NCI-H774 (cell line): ENCODE measurements around the gene DLG1.

Experiments
- DNase-seq: peaks from one replicate; lab custom pipeline; 2025; lab: John Stamatoyannopoulos, UW

The DLG1 gene

DNA sequence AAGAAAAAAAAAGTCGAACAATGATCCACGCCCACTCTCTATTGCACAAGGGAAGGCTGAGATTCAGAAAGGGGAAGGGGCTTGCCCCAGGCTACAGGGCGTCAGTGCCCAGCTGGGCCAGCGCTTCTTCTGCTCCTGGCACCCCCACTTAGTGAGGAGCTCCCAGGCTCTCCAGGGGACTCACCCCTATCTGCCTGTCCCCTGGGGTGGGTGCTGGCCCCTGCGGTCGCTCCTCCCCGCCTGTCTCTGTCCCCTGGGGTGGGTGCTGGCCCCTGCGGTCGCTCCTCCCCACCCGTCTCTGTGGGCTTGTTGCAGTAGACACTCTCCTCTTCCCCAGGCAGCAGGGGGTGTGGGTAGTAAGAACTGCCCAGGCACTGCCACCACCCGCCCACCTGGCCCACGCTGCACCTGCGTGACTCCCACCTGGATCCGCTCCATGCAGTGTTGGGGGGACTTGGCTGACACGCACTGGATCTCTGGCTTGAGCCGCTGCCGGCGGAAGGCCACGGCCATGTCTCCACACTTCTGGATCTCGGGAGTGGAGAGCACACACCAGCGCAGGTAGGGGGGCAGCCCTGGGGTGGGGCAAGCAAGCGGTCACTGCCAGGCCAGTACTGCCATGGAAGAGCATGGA lies 283.4 kb downstream of the DLG1 start:
- DNase-seq, result no peak

DNA sequence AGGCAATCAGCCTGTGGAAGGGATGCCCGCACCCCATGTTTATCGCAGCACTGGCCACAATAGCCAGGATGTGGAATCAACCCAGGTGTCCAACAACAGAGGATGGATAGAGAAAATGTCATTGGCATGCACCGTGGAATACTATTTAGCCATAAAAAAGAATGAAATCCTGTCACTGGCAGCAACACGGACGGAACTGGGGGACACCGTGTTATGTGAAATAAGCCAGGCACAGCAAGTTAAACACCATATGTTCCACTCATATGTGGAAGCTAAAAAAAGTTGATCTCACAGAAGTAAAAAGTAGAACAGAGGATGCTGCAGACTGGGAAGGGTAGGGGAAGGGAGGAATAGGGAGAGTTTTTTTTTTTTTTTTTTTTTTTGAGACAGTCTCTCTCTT lies 284.4 kb downstream of the DLG1 start:
- no peak for DNase-seq

- no peak for DNase-seq
Measured at GRCh38 chr3:197012540-197012883, 285.9 kb downstream of the DLG1 start.

DNA sequence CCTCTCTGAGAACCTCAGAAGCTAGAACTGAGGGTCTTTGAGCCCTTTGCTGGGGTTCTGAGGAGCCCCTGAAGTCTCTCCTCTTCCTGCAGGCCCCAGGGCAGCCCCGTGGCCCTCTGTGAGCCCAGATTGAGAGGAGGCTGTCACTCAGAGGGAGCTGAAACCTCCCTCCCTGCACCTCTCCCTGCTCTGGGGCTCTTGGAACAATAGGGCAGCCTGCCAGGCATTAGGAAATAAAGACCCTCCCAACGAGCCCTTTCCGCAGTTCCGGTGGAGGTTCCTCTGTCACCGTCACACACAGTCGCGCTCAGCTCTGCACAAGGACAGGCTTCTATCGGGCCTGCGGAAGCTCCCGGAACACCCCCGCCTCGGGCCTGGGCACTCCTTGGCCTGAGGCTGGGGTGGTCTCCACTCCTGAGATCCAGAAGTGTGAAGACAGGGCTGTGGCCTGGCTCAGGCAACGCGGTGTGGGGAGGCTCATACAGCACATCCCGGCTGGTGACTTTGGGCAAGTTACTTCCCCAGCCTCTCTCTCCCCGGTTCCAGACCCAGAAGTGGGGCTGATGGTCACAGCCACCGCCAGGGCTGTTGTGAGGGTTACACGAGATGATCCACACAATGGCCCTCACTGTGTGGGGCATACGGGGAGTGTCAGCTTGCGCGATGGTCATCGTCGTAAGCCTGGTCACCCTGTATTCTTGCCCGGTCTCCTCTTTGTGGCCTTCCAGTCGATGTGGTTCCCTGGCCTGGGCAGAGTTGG lies 286.5 kb downstream of the DLG1 start:
- DNase-seq, result no peak

GRCh38 chr3:197010556-197011351 lies 287.7 kb downstream of the DLG1 start:
- DNase-seq, result no peak

GRCh38 chr3:197009532-197010019 lies 288.8 kb downstream of the DLG1 start:
- no peak for DNase-seq

GRCh38 chr3:197008436-197009209 lies 289.8 kb downstream of the DLG1 start:
- no peak for DNase-seq

DNA sequence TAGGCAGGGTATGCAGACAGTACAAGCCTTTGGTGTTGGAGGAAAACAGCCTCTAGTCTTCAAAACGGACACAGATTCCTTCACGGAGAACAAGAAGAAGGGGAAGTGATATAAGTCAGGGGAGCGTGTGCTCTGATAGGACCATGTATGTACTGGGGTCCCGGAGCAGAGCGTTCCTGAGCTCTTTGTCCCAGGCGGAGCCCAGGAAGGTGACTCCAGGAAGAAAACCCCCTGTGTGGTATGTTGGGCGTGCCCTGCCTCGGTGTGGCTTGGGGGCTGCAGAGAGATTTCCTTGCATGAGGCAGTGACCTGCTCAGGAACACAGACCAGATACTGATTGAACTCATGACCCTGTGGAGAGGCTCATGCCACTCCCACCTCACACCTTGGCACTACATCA lies 290.5 kb downstream of the DLG1 start:
- no peak for DNase-seq

DNA sequence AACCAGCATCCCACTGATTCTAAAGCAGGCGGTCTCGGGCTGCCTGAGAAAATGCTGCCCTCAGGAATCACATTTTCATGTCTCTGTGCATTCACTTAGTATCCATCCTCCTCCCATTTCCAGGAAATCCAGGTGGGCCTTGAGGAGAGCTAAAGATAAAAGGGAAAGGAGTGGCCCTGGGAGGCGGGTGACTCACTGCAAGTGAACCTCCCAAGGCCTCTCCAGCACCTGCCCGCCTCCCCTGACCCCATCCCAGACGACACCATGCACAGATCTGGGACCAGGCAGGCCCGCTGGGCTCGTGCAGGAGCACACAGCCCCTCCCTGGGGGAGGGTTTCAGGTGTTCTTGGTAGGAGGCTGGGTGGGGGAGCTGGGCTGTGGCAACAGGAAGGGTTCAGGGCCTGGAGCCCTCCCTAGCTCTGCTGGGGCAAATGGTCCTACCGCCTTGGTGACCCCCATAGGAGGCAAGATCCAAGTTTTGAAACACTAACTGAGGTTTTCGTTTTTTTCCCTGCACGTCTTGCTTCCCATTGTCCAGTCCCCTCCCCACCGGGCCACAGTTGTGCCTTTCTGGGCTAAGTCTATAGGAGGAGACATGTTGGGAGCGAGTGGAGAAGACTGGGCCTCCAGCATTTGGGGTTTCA lies 291.0 kb downstream of the DLG1 start:
- no peak for DNase-seq

GRCh38 chr3:197006860-197007259 lies 291.6 kb downstream of the DLG1 start:
- DNase-seq, result no peak

GRCh38 chr3:197006446-197006845 lies 292.0 kb downstream of the DLG1 start:
- DNase-seq, result no peak

GRCh38 chr3:197003461-197004385 lies 294.7 kb downstream of the DLG1 start:
- DNase-seq, result peak; percentile 44

DNA sequence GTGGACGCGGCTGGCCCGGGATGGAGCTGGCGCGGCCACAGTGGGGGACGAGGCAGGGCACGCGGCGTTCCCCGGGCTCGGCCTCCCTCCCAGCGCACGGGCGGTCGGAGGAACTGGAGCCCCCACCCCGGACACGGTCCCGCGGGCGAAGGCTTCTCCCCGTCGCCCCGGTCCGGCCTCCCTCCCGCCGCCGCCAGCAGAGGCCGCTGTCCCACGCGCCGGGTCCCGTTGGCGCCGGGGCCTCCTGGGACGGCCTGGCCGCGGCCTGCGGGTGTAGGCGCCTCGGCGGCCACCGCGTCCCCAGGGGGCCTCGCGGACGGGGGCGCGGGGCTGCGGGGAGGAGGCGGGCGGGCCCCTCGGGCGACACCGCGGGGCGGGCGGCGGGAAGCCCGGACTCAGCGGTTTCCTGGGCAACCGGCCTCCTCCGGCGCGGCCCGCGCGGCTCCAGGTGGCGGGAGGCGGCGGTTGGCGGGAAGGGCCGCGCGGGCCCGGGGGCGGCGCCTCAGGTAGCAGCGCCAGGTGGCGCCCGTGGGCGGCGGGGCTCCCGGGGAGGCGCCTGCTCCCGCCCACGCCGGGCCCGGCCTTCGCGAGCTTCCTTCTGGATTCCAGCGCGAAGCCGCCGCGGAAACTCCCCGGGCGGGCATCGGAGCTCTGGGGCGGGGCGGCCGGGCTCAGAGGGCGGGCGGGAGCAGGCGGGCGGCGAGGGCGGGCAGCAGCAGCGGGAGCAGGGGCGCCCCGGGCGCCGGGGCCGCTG lies 295.5 kb downstream of the DLG1 start:
- peak; percentile 95 for DNase-seq

GRCh38 chr3:197001972-197002700 lies 296.3 kb downstream of the DLG1 start:
- no peak for DNase-seq

- no peak for DNase-seq
Measured at GRCh38 chr3:197001106-197001971, 297.1 kb downstream of the DLG1 start.

DNA sequence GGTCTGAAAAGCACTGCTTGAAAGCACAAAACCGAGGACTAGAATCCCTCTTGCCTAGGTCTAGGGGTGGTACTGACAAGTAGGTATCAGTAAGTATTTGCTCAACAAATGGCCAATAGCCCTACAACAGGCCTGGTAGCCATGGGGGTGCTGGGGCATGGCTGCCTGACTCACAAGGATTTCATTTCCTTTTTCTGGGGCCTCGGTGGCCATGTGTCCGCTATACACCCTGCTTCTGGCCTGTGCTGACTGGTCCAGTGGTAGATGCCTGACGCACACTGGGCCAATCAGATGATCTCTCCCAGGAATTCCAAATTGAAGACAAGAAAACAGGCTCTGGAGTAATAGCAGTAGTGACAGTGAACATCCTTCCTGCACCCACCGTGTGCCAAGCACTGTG lies 298.2 kb downstream of the DLG1 start:
- DNase-seq, result no peak

- no peak for DNase-seq
Measured at GRCh38 chr3:196998966-196999760, 299.2 kb downstream of the DLG1 start.
